SW480 (cell line): ENCODE data around the gene GALNTL6.
"Not testable (repeated sequence)": the region's sequence is repeated elsewhere in the genome, so short reads cannot be mapped to it uniquely, and the experiment has no call there.

Experiments used
- DNase-seq: peaks from one replicate; pipeline ENCODE4 v3.0.0-alpha.2; 2016; ENCODE audit warnings: low spot score

GALNTL6 gene

GRCh38 chr4:172874944-172875343 lies 1061.7 kb downstream of the GALNTL6 start:
- DNase-seq, result no peak

- no peak for DNase-seq
Observed at GRCh38 chr4:172876394-172876793, 1063.2 kb downstream of the GALNTL6 start.

- no peak for DNase-seq
Observed at GRCh38 chr4:172881645-172882044, 1068.4 kb downstream of the GALNTL6 start.

- not testable (repeated sequence) for DNase-seq
Observed at GRCh38 chr4:172887358-172887757, 1074.2 kb downstream of the GALNTL6 start.

- no peak for DNase-seq
Observed at GRCh38 chr4:172887959-172888358, 1074.8 kb downstream of the GALNTL6 start.

GRCh38 chr4:172892300-172892699 lies 1079.1 kb downstream of the GALNTL6 start:
- DNase-seq, result no peak

GRCh38 chr4:172895699-172896098 lies 1082.5 kb downstream of the GALNTL6 start:
- DNase-seq, result no peak

GRCh38 chr4:172897046-172897445 lies 1083.8 kb downstream of the GALNTL6 start:
- no peak for DNase-seq

- no peak for DNase-seq
Observed at GRCh38 chr4:172898715-172899114, 1085.5 kb downstream of the GALNTL6 start.

GRCh38 chr4:172899861-172900260 lies 1086.7 kb downstream of the GALNTL6 start:
- DNase-seq, result no peak

- no peak for DNase-seq
Observed at GRCh38 chr4:172900900-172901299, 1087.7 kb downstream of the GALNTL6 start.

GRCh38 chr4:172912468-172912867 lies 1099.3 kb downstream of the GALNTL6 start:
- not testable (repeated sequence) for DNase-seq

GRCh38 chr4:172917403-172917802 lies 1104.2 kb downstream of the GALNTL6 start:
- not testable (repeated sequence) for DNase-seq

- no peak for DNase-seq
Observed at GRCh38 chr4:172919269-172919668, 1106.1 kb downstream of the GALNTL6 start.

- DNase-seq, result no peak
Observed at GRCh38 chr4:172927096-172927814, 1114.1 kb downstream of the GALNTL6 start.

- DNase-seq, result no peak
Observed at GRCh38 chr4:172928347-172928746, 1115.1 kb downstream of the GALNTL6 start.

GRCh38 chr4:172938072-172938829 lies 1125.0 kb downstream of the GALNTL6 start:
- DNase-seq, result no peak

GRCh38 chr4:172938870-172939269 lies 1125.7 kb downstream of the GALNTL6 start:
- no peak for DNase-seq

- DNase-seq, result no peak
Observed at GRCh38 chr4:172942840-172943239, 1129.6 kb downstream of the GALNTL6 start.

GRCh38 chr4:172945611-172946010 lies 1132.4 kb downstream of the GALNTL6 start:
- no peak for DNase-seq

- no peak for DNase-seq
Observed at GRCh38 chr4:172946503-172946902, 1133.3 kb downstream of the GALNTL6 start.

GRCh38 chr4:172947594-172947993 lies 1134.4 kb downstream of the GALNTL6 start:
- DNase-seq, result no peak

GRCh38 chr4:172950990-172951389 lies 1137.8 kb downstream of the GALNTL6 start:
- no peak for DNase-seq
